ENCODE results near the gene MFF. TPM values are rescaled to one million over a fixed set of nuclear protein-coding genes. Genes with fewer than 3 reads are reported as not detected.

Gene MFF
- total RNA-seq, 1 experiment from 2014 or later = 82.3 TPM

DNA sequence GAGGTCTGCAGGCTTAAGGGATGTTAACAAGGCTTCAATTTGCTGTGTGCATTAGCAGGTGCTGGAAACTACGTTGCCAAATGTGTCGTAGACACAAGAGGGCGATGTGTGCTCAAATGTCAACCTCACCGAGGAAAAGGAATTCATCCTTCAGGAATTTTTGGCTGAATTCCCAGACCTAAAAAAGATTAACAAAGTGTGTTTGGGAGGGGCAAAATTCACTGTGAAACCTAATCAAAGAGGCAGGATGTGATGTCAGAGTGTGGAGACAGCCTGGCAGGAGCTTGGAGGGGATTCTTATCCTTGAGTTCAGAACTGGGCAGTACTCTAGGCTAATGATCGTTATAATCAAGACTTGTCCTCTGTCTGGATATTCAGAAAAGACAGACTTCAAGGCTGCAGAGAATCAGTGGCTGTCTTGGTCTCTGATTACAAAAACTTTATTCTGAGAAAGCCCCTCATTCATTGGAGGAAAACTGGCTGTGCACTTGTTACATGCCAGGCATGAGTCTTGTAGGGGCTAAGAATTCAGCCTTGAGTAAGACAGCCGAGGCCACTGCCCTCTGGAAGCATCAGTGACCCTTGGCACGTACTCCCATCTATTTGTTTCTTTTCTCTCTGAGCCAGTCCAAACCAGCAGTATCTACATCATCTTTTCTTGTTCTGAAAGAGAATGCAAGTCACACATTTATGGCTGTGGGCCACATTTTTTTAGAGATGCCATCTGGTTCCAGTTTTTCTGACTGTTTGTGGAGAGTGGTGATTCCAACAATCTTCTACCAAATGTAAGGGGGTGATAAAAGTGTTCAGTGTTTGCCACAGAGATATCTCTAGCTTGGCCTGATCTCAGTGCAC lies 81.4 kb downstream of the MFF start:
- CTCF ChIA-PET = interaction anchor here (0.9 to 2.8 kb wide), 12 partner anchors 10 to 456 kb away, joined by 3 to 19 read pairs (median 4); no protein-coding TSS in a partner anchor
- TF ChIP-seq, protein P1, sequence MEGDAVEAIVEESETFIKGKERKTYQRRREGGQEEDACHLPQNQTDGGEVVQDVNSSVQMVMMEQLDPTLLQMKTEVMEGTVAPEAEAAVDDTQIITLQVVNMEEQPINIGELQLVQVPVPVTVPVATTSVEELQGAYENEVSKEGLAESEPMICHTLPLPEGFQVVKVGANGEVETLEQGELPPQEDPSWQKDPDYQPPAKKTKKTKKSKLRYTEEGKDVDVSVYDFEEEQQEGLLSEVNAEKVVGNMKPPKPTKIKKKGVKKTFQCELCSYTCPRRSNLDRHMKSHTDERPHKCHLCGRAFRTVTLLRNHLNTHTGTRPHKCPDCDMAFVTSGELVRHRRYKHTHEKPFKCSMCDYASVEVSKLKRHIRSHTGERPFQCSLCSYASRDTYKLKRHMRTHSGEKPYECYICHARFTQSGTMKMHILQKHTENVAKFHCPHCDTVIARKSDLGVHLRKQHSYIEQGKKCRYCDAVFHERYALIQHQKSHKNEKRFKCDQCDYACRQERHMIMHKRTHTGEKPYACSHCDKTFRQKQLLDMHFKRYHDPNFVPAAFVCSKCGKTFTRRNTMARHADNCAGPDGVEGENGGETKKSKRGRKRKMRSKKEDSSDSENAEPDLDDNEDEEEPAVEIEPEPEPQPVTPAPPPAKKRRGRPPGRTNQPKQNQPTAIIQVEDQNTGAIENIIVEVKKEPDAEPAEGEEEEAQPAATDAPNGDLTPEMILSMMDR (IDR thresholded peaks at IDR 0.05; ENCODE audit: unreplicated experiment) = peak; percentile 69
- intact Hi-C loops (cut with micrococcal nuclease; ENCODE audit: unreplicated experiment) = loop anchor here (1.0 to 5.0 kb wide), 7 partner anchors 56 to 478 kb away; no protein-coding TSS in a partner anchor
- Mint-ChIP-seq H3K36me3 (ENCODE audit: insufficient read depth, unreplicated experiment) (peaks cover 19% of the 10 kb centered on the region), H3K27me3 (ENCODE audit: unreplicated experiment) (no peaks in the 10 kb centered on the region), H3K4me3 (ENCODE audit: low read depth, unreplicated experiment) (no peak overlapping the region), H3K27ac (ENCODE audit: unreplicated experiment) (peak overlapping the region; percentile 86), H3K4me1 (ENCODE audit: low read depth, unreplicated experiment) (peaks cover 50% of the 10 kb centered on the region), H3K9me3 (ENCODE audit: low read depth, unreplicated experiment) (no peaks in the 10 kb centered on the region)
- BruUV-seq (replicated peaks) = TSS peak; percentile 99
- peak; percentile 78 for DNase-seq

Other genes with a start within 250 kb of the MFF start
- 17.2 and 19.4 TPM in 2 replicates for gene COL4A4, start 161.0 kb upstream of the MFF start, total RNA-seq (2022)
- gene COL4A3, start 160.6 kb upstream of the MFF start, total RNA-seq (2022) = 17.6 and 20.2 TPM in 2 replicates
- not detected in 2 replicates for gene TM4SF20, start 54.1 kb downstream of the MFF start, total RNA-seq (2022)
- not detected in 2 replicates for gene SCYGR1, start 62.7 kb downstream of the MFF start, total RNA-seq (2022)
- gene AGFG1, start 146.9 kb downstream of the MFF start, total RNA-seq (2022) = 115 and 126 TPM in 2 replicates

Measured in Calu3 (cell line).